Dedifferentiated amniotic fluid mesenchymal stem cell (primary cell): ENCODE results near the gene REV3L.
A peak's percentile ranks its signal among the peaks of the same experiment; 100 is the strongest.

Experiments
- DNase-seq: peaks from one replicate; pipeline ENCODE4 v3.0.0-alpha.2; 2016; ENCODE audit errors: extremely low spot score

REV3L gene

DNA sequence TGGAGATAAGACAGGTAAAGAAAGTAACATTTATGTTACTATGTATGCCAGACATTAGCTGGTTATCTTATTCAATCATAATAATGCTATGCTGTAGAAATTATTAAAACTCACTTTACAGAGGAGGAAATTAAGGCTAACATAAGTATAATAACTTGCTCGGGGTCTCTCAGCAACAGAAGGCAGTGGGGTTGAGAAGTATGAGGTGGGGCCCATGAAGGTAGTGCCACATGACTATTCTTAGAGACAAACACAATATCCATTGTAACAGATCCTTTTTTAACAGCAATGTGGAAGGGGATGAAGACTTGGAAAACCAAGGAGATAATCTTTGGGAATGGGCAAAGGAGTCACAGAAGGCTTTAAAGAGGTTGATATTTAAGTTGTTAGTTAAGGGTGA lies 11.5 kb downstream of the REV3L start:
- no peak for DNase-seq

- DNase-seq = no peak
Observed at GRCh38 chr6:111470991-111471390, 12.0 kb downstream of the REV3L start.

GRCh38 chr6:111469543-111469942 lies 13.5 kb downstream of the REV3L start:
- DNase-seq = no peak

DNA sequence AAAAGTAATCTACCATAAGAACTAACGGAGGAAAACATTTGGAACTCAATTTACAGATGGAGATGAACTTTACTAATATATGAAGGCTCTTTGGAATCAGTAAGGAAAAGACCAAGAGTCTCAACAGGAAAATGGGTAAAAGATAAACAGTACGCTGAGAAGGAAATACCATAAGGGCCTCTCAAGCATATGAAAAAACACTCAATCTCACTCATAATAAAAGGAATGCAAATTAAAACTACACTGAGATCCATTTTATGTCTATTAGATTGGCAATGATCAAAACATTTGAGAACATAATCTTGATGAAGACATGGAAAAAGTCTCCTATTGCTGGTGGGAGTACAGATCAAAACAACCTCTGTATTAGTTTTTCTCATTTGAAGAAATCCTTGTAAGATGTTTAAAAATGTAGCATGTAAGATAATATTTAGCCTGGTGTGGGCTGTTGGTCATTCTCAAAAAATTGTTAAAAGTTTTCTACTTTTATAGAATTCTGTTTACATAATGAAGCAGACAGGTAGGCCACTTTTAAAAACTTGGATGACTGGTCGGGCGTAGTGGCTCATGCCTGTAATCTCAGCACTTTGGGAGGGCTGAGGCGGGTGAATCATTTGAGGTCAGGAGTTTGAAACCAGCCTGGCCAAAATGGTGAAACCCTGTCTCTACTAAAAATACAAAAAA lies 14.5 kb downstream of the REV3L start:
- DNase-seq = no peak

GRCh38 chr6:111464184-111464583 lies 18.8 kb downstream of the REV3L start:
- no peak for DNase-seq

DNA sequence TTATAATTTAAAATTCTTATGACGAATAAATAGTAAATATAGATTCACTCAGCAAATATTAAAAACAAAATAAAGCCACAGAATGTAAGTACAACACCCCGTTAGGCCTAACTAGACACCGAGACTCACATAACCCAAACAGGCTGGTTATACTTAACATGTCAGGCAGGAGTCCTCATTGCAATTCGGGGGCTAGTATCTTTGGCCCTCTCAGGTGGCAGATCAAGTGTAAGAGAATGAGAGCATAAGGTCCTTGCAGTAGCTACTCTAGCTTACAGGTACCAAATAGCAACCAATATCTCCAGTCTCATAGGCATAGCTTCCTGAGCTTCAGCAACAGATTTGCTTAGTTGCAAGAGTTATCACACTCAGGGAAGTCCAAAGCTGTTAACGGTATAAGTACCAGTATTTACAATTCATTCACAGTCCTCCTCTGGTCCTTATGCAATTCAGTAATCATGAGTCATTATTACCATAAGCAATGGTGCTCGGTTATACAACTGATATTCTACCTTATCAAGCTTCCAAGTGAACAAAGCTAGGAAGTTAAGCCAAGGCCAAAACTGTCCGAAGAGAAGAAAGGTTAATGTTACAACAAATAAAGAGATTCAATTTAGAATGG lies 20.1 kb downstream of the REV3L start:
- no peak for DNase-seq

DNA sequence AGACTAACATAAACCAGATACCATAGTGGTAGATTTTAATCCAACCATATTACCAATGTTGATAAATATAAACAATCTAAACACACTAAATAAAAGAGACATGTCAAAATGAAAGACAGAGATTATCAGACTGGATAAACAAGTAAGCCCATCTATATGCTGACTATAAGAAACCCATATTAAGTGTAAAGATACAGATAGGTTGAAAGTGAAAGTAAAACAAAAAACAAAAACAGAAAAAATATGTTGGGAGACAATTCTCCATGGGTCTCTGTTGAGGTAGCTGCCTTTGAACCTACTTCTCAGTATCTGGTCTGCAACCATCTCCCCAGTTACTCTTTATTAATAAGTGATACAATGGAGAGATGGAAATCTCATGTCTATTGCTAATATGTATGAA lies 21.2 kb downstream of the REV3L start:
- DNase-seq = no peak

- no peak for DNase-seq
Observed at GRCh38 chr6:111458670-111459232, 24.3 kb downstream of the REV3L start.

GRCh38 chr6:111456208-111456607 lies 26.8 kb downstream of the REV3L start:
- DNase-seq = peak; percentile 34

GRCh38 chr6:111450636-111451035 lies 32.4 kb downstream of the REV3L start:
- DNase-seq = no peak

- no peak for DNase-seq
Observed at GRCh38 chr6:111450087-111450486, 32.9 kb downstream of the REV3L start.

GRCh38 chr6:111449129-111449528 lies 33.9 kb downstream of the REV3L start:
- DNase-seq = no peak

GRCh38 chr6:111447051-111447450 lies 36.0 kb downstream of the REV3L start:
- no peak for DNase-seq

DNA sequence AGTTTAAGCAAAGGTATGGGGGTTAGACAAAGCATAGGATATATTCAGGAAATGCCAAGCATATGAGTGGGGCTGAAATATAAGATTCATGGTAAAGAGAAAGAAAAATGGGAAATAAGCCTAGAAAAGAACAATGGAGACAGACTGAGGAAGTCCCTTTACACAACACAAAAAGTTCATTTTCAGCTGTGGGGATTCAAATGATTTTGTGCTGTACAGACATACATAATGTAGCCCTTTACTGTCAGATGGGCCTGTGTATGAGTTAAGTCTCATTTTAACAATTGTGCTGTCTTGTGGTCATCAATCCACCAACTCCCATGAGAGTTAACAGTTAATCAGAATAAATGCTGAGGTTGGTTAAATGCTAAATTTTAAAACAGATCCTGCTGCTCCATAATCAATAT lies 37.2 kb downstream of the REV3L start:
- DNase-seq = no peak

- no peak for DNase-seq
Observed at GRCh38 chr6:111444794-111445193, 38.2 kb downstream of the REV3L start.

GRCh38 chr6:111441678-111442243 lies 41.3 kb downstream of the REV3L start:
- no peak for DNase-seq

DNA sequence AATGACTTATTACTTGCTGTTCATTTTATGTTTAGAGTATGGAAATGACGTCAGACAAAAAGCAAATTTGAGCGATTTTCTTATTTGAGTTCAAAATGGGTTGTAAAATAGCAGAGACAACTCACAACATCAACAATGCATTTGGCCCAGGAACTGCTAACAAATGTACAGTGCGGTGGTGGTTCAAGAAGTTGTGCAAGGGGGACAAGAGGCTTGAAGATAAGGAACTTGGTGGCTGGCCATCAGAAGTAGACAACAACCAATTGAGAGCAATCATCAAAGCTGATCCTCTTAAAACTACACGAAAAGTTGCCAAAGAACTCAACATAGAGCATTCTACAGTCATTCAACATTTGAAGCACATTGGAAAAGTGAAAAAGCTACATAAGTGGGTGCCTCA lies 43.8 kb downstream of the REV3L start:
- no peak for DNase-seq

DNA sequence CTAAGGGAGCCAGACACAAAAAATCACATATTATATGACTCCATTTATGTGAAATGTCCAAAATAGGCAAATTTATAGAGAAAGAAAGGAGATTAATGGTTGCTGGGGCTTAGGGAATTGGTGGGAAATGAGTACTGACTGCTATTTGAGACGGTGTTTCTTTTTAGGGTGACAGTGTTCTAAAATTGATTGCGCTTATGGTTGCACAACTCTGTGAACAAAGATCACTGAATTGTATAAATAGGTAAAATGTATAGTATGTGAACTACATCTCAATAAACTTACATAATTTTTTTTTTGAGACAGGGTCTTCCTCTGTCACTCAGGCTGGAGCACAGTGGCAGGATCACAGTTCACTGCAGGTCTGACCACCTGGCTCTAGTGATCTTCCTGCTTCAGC lies 45.4 kb downstream of the REV3L start:
- no peak for DNase-seq

DNA sequence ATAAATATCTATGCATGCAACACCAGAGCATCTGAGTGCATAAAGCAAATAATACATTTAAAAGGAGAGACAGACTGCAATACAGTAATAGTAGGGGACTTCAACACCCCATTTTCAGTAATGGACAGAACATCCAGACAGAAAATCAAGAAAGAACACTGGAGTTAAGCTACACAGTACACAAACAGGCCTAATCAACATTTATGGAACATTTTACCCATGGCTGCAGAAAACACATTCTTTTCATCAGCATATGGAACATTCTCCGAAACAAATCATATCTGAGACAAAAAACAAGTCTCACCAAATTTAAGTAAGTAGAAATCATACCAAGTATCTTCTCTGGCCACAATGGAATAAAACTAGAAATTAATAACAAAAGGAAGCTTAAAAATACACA lies 50.5 kb downstream of the REV3L start:
- no peak for DNase-seq

DNA sequence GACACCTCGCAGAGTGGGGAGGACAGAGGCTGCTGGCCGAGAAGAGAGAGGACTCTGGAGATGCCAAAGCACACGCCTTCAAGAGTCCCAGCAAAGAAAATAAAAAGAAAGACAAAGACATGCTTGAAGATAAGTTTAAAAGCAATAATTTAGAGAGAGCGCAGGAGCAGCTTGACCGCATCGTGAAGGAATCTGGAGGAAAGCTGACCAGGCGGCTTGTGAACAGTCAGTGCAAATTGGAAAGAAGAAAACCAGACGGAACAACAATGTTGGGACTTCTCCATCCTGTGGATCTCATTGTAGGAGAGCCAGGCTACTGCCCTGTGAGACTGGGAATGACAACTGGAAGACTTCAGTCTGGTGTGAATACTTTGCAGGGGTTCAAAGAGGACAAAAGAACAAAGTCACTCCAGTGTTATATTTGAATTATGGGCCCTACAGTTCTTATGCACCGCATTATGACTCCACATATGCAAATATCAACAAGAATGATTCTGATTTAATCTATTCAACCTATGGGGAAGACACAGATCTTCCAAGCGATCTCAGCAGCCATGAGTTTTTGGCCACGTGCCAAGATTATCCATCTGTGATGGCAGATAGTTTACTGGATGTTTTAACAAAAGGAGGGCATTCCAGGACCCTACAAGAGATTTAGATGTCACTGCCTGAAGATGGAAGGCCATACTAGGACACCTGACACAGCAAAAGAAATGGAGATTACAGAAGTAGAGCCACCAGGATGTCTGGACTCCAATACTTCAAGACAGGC lies 52.2 kb downstream of the REV3L start:
- DNase-seq = no peak

GRCh38 chr6:111429571-111429970 lies 53.4 kb downstream of the REV3L start:
- no peak for DNase-seq

DNA sequence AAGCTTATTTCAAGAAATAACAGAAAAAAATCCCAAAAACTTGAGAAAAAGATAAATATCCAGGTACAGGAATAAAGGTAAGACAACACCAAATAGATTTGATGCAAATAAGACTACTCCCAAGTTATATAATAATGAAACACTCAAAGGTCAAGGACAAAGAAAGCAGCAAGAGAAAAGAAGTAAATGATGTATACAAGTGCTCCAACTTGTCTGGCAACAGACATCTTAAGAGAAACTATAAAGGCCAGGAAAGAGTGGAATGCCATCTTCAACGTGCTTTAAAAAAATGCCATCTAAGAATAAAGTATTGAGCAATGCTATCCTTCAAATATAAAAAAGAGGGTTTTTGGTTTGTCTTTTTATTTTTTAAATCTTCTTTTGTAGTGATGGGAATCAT lies 54.2 kb downstream of the REV3L start:
- DNase-seq = no peak
